Measurements from ENCODE around the gene RFNG.

Gene RFNG

GRCh38 chr17:82058230-82058854, 6.7 kb upstream of the RFNG start:
- no peak for DNase-seq (ENCODE audit: low read depth in 2 of 2)

DNA sequence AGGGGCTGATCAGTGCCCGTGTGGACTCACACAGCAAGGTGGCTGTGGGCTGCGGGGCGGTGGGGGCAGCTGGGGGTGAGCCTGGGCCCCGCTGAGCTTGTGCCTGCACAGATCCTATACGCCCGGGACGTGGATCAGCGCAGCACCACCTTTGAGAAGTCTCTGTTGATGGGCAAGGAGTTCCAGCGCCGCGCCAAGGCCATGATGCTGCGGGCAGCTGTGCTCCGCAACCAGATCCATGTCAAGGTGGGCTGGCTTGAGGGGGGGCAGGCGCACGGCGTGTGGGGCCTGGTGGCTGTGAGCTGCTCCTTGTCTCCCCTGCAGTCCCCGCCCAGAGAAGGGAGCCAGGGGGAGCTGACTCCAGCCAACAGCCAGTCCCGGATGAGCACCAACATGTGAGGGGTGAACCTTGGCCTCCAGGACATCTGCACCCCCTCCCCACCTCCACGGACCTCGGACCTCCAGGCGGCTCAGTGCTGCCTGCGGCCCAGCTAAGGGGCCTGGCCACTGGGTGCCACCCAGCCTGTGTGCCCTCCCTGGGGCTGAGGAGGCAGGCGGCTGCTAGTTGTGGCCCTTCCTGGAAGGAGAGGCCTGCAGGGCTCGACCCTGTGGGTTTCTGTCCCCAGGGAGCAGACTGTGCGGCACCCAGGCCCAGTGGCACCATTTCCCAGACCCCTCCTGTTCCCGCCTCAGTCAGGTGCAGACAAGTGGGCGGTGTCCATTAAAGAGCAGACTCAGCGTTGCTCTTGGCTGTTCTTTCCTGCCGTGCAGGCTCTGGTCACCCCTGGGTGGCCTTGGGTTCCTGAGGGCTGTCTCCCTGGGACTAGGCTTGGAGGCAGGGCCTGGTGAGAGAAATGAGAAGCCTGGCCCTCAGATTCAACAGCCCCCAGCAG, 5.4 kb upstream of the RFNG start:
- no peak for DNase-seq (ENCODE audit: low read depth in 2 of 2)

DNA sequence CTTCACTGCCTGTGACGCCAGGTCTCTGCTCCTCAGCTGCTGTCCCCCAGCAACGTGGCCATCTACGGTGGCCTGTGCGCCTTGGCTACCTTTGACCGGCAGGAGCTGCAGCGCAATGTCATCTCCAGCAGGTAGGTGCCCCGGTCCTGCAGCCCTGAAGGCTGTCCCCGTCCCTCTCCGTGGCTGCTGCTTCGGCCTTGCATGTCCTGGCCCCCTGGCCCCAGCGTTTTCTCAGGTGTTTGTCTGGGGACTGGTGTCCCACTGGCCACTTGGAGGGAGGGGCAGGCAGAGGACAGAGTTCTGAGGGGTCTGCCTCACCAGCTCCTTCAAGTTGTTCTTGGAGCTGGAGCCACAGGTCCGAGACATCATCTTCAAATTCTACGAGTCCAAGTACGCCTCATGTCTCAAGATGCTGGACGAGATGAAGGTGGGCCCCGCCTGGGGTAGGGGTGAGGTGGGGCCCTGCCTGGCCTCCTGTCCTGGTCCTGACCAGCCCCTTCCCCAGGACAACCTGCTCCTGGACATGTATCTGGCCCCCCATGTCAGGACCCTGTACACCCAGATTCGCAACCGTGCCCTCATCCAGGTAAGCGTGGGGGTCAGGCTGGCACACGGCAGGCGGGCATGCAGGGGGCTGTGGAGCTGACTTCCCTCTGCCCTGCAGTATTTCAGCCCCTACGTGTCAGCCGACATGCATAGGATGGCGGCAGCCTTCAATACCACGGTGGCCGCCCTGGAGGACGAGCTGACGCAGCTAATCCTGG, 4.5 kb upstream of the RFNG start:
- DNase-seq (ENCODE audit: low read depth in 2 of 2) = no peak

- DNase-seq (ENCODE audit: low read depth in 2 of 2) = no peak
Measured at GRCh38 chr17:82055023-82055964, 3.7 kb upstream of the RFNG start.

DNA sequence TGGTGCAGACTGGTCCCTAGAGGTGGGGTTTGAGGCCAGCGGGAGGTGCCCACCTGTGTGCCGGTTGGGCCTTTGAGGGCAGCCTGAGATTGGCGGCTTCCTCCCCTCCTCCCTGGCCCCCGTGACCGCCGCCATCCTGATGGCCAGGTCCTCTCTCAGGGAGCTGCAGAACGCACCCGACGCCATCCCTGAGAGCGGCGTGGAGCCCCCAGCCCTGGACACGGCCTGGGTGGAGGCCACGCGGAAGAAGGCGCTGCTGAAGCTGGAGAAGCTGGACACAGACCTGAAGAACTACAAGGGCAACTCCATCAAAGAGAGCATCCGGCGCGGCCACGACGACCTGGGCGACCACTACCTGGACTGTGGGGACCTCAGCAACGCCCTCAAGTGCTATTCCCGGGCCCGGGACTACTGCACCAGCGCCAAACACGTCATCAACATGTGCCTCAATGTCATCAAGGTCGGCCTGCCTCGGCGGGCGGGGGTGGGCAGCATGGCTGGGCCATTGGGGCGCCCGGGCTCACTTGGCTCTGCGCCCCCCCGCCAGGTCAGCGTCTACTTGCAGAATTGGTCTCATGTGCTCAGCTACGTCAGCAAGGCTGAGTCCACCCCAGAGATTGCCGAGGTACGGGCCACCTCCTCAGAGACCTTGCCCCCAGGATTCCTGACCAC, 2.9 kb upstream of the RFNG start:
- no peak for DNase-seq (ENCODE audit: low read depth in 2 of 2)

GRCh38 chr17:82053556-82054263, 2.1 kb upstream of the RFNG start:
- DNase-seq (ENCODE audit: low read depth in 2 of 2) = no peak

GRCh38 chr17:82053130-82053529, 1.5 kb upstream of the RFNG start:
- no peak for DNase-seq (ENCODE audit: low read depth in 2 of 2)

GRCh38 chr17:82052638-82053059, 1.0 kb upstream of the RFNG start:
- DNase-seq (ENCODE audit: low read depth in 2 of 2) = no peak

GRCh38 chr17:82050761-82051641, 610 bp downstream of the RFNG start:
- DNase-seq (ENCODE audit: low read depth in 2 of 2) = no peak

DNA sequence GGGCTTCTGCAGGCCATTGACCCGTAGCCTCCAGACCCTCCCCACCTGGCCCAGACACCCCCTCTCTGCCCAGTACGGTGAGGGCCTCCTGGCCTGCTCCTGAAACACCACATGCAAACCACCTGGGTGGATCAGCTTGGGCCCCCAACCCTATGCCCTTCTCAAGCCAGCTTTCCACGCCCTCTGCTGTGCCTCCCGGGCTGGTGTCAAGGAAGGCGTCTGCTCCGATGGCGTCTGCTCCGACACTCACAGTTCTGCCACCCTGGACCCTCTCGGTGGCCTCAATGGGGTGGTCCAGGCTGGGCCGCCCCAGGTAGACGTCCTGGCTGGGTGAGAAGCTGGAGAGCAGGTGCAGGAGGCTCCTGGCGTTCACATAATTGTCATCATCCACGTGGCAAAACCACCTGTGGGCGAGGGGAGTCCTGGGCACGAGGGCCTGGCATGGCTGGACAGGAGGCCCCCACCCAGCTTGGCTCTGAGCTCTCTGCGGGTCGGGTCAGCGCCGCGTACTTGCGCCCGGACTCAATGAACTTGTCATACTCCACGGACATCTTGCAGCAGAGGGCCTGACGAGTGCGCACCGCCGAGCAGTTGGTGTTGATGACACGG, 1.4 kb downstream of the RFNG start:
- DNase-seq (ENCODE audit: low read depth in 2 of 2) = no peak

DNA sequence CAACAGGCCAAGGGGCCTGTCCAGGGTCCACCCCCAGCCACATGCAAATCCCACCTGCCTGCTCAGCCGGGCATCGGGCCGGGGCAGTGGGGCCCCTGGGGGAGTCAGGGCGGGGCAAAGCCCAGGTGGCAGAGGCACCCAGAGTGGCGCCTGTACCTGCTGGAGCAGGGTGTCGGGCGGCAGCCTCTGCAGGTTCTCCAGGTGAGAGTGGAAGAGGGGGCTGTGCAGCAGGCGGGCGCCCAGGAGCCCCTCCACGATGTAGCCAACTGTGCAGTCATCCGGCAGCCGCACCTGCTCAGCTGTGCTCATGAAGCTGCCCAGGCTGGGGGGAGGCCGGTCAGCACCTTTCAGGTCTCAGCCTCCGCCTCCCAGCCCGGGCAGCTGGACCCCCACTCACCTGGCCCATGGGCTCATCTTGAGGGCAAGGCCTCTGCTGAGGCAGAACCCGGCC, 2.1 kb downstream of the RFNG start:
- DNase-seq (ENCODE audit: low read depth in 2 of 2) = no peak

DNA sequence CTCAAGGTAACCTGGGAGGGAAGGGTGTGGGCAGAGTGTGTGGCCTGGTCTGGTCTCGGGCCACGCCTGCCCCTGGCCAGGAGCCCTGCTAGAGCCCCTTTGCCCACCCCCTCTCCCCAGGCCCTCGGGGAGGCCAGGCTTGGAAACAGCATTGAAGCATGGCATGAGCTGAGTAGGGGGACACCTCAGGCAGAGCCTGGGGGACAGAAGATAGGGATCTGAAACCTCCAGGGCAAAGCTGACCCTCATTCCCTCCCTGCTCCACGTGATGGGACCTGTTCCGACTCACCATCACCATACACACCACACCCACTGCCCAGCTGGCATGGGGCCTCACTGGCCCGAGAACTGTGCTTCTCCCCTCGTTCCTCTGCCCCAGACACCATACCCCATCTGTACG, 2.5 kb downstream of the RFNG start:
- DNase-seq (ENCODE audit: low read depth in 2 of 2) = no peak

GRCh38 chr17:82048571-82048971, 3.0 kb downstream of the RFNG start:
- no peak for DNase-seq (ENCODE audit: low read depth in 2 of 2)

- no peak for DNase-seq (ENCODE audit: low read depth in 2 of 2)
Measured at GRCh38 chr17:82047914-82048570, 3.6 kb downstream of the RFNG start.

GRCh38 chr17:82047379-82047778, 4.2 kb downstream of the RFNG start:
- DNase-seq (ENCODE audit: low read depth in 2 of 2) = no peak

DNA sequence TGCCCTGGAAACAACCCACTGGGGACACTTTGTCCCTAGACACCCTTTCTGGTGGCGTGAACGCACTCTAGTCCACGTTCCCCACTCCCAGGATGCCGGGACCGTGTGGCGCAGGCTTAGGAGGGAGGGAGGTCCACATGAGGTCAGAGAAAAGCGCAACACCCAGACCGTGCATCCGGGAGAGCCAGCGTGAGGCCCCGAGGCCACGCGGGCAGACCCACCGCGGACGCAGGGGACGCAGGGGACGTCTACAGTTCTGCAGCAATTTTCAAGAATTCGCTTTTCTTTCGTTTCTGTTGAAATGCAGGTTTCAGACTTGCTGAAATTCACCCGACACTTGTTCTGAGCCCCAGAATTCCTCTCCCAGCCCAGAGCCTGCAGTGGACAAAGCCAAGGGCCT, 4.7 kb downstream of the RFNG start:
- no peak for DNase-seq (ENCODE audit: low read depth in 2 of 2)

- no peak for DNase-seq (ENCODE audit: low read depth in 2 of 2)
Measured at GRCh38 chr17:82045936-82046484, 5.6 kb downstream of the RFNG start.

- no peak for DNase-seq (ENCODE audit: low read depth in 2 of 2)
Measured at GRCh38 chr17:82043507-82043906, 8.1 kb downstream of the RFNG start.

All from stimulated activated CD8-positive, alpha-beta memory T cell treated with anti-CD3 and anti-CD28 coated beads, Interleukin-15, amount 100 ng/mL, for 48 hours (primary cell).